NCI-H526 (cell line): ENCODE results near the gene TMPRSS9.

Experiments
- DNase-seq, 2 experiments: peaks; one replicate each; lab custom pipeline; 2025; lab: John Stamatoyannopoulos, UW

The TMPRSS9 gene

DNA sequence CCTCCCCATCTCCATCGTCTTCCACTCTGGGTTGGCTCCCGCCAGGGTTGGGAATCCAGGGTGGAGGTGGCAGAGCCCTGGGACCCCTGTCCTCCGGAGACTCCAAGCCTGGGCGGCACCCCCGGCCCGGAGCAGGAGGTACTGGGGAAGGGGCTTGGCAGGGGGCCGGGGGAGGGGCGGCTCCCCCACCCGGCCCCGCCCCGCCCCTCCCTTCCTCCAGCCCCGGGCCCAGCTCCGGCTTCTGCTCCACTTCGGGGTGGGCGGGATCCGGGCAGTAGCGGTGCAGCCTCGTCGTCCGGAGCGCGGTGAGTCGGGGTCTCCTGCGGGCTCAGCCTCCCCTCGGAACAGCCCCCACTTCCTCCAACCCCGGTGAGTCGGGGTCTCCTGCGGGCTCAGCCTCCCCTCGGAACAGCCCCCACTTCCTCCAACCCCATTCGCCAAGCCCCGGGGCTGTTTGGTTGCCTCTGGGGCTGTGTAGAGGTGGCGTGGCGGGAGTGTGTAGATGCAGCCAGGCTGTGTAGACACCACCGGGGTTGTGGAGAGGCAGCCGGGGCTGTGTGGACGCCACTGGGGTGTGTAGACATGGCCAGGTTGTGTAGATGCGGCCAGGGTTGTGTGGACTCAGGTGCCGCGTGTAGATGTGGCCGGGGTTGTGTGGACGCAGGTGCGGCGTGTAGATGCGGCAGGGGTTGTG, at the start of gene TMPRSS9:
Gene TMPRSS9, plus strand, starts transcription at position 274 of the 694 bp plus-strand sequence. CDS start 29,521 bp downstream, outside the sequence.
- DNase-seq: no peak

DNA sequence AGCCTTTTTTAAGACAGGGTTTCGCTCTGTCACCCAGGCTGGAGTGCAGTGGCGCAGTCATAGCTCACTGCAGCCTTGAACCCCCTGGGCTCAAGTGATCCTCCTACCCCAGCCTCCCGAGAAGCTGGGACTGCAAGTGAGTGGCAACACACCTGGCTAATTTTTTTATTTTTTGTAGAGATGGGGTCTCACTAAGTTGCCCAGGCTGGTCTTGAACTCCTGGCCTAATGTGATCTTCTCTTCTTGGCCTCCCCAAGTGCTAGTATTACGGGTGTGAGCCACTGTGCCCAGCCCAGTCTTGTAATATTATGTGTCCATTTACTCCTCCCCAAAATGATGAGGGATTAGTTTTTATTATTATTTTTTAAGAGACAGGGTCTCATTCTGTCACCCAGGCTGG, 49.0 kb upstream of the TMPRSS9 start:
- no peak for DNase-seq

DNA sequence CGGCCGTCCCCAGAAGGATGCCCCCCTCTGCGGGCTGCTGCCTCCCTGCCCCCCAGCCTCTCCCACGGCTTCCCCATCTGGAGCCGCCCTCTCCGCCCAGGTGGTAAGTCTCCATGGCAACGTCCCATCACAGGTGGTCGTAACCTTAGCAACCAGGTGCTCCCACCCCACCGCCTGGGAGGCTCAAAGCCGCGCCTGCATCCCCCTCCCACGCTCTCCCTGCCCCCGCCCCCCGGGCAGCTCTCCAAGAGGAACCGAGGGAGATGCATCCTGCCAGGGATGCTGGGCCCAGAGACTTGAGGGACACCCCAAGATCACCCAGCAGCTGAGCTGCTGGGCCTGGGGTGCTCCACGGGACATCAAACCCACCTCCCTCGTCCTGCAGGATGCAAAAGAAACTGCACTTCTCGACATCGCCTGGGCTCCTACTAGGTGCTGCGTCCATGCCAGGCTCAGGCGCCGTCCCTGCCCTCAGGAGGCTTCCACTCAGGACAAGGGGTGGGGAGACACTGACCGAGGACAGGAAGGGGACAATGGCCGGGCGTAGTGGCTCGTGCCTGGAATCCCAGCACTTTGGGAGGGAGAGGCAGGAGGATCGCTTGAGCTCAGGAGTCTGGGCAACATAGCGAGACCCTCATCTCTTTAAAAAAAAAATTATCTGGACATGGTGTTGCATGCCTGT, 47.1 kb upstream of the TMPRSS9 start:
- DNase-seq: peak in 1 of 2 experiments; percentile 22

DNA sequence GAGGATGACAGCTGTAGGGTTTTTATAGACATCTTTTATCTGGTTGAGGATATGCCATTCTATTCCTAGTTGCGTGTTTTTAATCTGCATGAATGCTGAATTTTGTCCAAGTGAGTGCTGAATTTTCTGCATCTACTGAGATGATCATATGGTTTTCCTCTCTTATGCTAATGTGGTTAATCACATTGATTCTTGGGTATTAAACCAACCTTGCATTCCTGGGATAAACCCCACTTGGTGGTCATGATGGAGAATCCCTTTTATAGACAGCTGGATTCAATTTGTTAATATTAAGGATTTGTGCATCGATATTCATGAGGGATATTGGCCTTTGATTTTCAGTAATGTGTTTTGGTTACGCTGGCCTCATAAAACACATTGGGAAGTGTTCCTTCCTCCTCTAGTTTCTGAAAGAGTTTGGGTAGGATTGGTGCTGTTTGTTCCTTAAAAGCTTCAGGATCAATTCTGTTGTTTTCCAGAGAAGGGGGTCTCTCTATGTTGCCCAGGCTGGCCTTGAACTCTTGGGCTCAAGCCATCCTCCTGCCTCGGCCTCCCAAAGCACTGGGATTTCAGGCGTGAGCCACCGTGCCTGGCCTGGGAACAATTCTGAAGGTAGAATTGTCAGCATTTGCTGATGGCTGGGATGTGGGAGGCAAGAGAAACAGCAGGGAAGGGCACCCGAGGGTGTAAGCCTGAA, 44.8 kb upstream of the TMPRSS9 start:
- no peak for DNase-seq

DNA sequence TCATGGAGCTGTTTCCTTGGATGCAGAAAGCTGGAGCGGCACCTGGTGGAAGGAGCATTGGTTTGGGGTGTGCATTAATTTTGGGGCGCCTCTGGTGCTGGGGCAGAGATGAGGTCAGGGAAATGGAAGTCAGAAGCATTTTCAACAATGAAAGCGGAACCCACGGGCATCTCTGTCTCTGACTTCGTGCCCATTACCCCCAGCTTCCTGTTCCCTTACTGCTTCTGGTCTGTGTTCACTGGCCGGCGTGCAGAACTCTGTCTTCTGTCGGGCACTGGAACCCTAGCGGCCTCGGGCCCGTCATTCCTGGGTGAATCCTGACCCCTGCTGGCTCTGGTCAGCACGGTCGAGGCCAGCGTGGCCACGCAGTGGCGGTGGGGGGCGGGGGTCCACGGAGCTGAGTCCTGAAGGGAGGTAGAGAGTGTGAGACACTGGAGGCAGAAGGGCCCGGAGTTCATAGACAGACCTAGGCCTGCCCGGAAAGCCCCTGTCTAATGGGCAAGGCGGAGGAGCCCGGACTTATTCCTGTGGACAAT, 44.2 kb upstream of the TMPRSS9 start:
- peak in 1 of 2 experiments; percentile 50 for DNase-seq

DNA sequence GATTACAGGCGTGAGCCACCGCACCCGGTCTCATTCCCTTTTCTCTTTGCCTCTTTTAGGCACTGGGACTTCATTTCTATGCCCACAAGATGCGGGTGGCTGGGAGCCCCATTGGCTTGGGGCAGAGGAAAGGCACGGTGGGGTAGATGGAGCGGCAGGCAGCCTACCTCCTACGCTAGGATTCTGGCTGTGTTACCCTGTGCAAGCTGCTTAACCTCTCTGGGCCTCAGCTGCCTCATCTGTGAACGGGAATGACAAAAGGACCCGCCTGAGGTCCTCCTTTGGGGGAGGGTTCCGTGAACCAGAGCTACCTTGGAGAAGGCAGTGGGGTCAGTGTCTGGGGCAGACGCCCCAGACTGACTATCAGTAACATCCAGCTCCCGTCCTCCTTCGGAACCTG, 42.8 kb upstream of the TMPRSS9 start:
- no peak for DNase-seq

DNA sequence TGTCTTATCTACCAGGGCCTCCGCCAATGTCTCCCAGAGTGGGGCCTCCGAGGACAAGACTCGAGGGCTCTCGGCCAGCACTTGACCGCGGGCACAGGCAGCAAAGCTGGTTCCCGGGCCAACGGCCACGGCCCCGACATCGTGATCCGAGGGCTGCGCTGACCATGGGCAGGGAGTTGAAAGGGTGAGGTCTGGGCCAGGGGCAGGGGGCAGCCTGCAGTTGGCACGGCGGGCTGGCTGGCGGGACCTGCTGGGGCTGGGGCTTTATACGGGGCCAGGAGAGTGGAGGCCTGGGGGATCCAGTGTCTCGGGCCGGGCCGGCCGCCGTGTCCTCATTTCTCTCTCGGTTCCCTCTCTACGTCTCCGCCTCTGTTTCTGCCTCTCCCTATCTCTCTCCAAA, 42.3 kb upstream of the TMPRSS9 start:
- DNase-seq: no peak

DNA sequence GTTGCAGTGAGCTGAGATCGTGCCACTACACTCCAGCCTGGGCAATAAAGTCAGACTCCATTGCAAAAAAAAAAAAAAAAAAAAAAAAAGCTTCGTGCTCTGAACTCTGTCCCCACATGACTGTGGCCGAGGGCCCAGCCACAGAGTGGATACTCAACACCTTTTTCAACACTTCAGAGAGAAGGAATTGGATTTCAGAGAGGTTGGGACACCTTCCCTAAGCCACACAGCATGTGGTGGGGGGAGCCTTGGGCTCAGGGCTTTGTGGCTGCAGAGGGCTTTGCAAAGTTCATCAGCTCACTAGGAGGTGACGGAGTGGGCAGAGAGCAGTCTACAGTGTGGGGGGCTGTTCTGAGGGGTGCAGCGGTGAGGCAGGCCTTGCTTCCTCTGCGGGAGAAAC, 41.1 kb upstream of the TMPRSS9 start:
- DNase-seq: no peak

DNA sequence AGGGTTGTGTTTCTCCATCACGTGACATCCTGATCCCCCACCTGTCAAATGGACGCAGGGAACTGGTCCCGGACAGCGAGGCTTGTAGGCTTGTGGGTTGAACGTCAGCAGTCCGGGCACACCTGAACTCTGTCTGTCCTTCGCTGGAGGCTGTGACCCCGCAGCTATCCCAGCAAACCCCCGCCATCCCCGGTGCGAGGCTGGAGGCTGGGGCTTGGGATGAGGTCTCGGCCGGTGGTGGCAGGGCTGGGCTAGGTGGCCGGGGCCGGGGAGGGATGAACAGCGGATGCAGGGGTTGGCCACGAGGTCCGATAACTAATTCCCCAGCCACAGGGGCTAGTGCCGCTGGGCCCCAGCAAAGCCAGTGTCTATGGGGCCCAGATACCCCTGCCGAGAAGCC, 40.5 kb upstream of the TMPRSS9 start:
- DNase-seq: no peak

DNA sequence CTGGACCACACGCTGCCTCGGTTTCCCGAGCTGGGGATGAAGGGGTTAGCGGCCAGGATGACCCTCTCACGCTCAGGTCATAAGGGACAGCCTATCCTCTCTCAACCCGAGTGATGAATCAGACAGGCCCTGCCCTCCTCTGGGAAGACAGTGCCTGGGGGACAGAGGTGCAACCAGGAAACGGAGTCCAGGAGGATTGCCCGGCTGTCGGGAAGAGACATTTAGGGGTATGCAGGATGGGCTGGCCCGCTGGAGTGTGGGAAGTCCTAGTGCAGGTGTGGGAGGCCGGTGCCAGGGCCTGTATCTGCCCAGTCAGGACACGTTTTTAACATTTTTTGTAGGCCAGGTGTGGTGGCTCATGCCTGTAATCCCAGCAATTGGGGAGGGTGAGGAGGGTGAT, 40.0 kb upstream of the TMPRSS9 start:
- no peak for DNase-seq

DNA sequence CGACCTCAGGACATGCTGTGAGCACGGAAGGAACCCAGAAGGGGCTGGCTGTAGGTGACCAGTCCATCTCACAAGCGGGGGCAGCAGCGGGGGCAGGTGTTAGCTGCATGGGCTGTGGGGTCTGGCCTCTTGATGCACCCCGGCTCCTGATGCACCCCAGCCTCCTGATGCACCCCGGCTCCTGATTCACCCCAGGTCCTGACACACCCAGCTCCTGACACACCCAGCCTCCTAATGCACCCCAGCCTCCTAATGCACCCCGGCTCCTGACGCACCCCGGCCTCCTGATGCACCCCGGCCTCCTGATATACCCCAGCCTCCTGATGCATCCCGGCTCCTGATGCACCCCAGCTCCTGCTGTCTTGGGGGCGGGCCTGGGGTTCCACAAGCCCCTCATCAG, 39.1 kb upstream of the TMPRSS9 start:
- DNase-seq: no peak

DNA sequence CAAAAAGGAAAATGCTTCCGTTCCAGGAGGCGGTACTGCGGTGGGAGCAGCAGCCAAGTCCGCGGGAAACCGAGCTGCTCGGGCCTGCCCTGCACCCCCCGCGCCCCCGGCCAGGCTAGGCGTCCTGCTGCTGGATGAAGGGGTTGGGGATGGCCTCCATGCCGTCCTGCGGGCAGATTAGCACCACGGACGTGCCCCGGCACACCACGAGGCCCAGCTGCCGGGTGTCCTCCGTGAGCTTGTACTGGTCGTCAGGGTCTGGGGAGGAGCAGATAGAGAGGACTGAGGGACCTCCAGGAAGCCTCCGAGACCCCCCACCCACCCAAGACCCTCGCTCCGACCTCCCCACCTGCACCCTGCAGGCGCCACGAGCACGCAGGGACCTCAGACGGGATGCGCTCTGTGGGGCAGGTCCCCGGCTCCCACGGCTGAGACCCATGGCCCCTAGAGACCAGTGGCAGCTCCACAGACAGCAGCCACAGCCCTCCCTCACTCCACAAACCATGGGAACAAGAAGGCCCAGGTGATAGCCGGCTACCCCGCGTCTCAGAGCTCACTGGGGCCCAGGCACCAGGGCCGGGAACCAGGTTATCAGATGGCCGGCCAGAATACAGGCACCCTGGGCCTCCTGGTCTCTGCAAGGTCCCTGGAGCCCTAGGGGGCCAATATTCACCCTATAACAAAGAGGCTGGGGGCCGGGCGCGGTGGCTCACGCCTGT, 38.3 kb upstream of the TMPRSS9 start:
- no peak for DNase-seq

DNA sequence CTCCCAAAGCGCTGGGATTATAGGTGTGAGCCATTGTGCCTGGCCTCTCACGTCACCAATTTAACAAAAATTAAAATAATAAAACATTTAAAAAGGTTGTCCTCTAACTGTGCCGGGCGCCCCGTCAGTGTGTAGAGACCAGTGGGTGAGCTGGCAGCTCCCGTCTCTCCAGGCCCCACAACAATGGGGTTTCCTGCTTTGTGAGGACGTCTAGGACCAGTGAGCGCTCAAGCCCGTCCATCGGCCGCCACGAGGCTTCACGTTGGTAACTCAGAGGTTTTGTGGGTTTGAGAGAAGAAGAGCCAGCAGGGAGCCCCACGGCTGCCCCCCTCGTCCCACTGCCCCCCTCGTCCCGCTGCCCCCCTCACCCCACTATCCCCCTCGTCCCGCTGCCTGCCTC, 36.4 kb upstream of the TMPRSS9 start:
- DNase-seq: no peak

DNA sequence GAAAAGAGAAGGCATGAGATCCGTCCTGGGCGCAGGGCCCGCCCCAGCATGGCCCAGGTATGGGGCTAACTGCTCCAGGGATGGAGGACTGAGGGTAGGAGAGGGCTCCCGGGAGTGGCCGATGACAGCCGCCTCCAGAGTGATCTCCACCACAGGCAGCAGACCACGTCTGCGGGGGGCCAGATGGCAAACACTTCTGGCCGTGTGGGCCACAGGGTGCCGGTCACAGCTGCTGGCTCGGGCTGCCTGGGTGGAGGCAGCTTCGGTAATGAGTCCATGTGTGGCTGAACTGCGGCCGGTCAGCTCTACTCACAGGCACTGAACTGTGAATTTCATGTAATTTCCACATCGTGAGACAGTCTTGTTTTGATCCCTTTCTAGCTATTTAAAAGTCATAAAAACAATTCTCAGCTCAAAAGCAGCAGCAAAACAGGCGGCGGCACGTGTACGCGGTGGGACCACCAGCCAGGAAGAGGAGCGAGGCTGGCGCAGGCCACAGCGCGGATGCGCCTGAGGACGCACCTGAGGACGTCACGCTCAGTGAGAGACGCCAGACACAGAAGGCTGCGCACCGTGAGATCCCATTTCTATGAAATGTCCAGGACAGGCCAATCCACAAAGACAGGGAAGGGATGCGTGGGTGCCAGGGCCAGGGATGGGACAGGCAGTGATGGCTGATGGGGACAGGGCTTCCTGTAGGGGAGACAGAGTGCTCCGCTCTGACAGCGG, 35.7 kb upstream of the TMPRSS9 start:
- DNase-seq: no peak

DNA sequence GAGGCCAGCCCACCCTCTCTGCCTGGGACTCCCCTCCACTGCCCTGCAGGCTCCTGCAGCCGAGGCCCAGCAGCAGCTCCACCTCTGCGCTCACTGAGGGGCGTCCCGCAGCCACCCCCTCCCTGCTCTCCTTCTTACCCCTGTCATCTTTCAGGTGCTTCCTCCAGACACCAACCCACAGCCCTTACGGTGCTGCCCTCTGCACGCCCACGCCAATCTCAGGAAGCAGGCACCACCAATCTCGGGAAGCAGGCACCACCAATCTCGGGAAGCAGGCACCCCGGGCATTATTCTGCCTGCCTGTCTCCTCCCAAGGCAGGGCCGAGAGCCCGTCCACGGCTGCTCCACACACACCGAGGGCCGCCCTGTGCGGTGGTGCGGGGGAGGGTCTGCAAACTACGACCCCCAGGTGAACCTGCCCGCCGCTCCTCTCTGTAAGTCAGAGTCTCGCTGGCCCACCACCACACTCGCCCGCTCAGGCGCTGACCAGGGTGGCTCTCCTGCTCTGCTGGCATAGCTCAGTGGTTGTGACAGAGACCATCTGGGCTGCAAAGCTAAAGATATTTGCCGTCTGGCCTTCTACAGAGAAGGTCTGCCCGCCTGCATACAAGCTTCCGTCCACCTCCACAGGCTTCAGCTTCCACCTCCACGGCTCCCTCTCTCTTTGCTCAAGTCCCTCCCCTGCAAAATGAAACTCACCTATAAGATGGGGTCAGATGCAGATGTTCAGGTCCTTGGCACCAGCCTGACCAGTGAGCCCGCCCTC, 34.6 kb upstream of the TMPRSS9 start:
- no peak for DNase-seq

DNA sequence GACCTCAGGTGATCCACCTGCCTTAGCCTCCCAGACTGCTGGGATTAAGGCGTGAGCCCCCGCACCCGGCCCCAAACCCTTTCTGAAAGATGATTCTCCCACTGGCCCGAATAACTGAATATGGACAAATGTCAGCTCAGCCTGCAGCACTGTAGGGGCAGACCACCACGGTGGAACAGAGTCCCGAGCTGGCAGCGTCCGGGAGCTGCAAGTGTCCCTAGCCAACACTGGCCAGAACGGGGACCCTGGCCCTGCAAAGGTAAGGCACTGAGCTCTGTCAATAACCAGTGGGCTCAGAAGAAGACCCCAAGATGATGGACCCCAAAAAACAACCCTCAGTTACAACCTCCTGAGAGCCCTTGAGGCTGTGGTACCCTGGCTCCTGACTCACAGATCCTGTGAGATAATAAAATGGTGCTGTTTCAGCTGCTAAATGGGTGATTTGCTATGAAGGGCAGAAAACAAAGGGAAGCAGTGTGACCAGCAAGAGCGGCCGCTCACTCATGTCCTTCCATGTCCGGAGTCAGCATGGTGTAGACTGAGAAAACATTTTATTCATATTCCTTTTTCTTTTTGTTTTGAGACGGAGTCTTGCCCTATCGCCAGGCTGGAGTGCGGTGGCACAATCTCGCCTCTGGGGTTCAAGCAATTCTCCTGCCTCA, 33.2 kb upstream of the TMPRSS9 start:
- no peak for DNase-seq

DNA sequence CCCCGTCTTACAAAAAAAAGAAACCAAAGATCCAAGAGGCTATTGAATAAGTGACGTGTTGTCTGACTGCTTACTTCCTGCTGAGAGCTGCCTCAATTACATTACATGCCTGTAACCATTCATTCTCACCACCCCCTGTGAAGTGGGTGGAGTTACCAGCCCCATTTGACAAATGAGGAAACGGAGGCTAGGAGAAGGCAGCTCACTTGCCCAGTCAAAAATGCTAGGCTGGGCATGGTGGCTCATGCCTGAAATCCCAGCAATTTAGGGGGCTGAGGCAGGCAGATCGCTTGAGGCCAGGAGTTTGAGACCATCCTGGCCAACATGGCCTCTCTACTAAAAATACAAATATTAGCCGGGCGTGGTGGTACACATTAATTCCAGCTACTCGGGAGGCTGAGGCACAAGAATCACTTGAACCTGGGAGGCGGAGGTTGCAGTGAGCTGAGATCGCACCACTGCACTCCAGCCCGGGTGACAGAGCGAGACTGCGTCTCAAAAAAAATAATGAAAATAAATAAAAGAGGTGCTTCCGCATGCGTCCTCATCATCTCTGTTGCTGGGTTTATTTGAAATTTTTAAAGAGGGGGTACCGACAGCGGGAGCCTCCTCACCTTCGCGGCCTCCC, 32.2 kb upstream of the TMPRSS9 start:
- peak in 1 of 2 experiments; percentile 32 for DNase-seq

DNA sequence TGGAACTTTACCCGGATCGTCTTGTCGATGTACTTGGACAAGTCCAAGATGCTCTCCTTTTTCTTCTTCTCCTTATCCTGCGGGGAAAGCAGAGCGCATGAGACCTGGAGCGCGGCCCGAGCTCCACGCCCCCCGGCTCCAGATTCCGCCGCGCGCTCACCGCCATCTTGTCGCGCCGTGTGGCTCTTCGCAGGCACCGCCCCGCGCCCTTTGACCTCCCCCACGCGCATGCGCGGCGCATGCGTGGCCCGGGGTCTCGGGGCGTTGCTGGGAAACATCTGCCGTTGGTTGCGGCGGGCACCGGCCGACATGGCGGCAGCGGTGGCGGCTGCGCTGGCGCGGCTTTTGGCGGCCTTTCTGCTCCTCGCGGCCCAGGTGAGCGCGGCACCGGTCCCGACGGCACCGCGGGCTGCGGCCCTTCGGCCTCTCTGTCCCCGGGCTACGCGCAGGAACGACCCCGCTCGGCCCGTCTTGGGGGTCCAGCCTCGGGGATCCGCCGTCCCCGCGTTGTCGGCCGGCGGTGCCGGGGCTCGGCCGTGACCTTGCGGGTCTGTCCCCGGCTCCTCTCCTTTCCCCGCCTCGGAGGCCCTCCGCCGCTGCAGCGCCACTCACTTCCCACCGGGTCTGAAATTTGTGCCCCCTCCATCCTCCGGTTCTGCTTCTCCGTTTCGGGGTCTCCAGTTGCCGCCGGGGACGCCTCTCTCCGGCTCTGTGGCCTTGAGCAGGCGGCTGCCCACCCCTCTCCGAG, 31.5 kb upstream of the TMPRSS9 start, which contains the start of the genes LSM7 and SPPL2B:
Gene LSM7, minus strand, starts transcription at position 186 of the 748 bp plus-strand sequence. Its CDS starts 20 bp downstream, at position 166.
Gene SPPL2B, plus strand, starts transcription at position 284 of the 748 bp plus-strand sequence. Its CDS starts 26 bp downstream, at position 310.
- DNase-seq: peak; percentile 53 to 87

DNA sequence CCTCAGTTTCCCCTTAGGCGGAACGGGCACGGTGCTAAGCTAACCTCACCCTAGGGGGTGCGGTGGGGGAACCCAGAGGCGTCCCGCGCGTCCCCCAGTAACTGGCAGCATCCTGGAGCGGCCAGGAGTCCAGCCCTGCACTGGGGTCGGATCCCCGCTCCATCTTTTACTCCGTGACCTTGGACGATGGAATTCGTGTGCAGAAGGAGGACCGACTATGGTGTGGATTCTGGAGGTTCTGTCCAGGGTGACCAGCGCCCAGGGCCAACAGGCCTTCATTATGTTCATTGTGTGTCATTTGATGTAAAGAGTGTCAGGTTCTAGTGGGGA, 31.0 kb upstream of the TMPRSS9 start:
- no peak for DNase-seq
